GM21381 (cell line): Measurements from ENCODE around the gene PBXIP1.
"Not testable (repeated sequence)": the region's sequence is repeated elsewhere in the genome, so short reads cannot be mapped to it uniquely, and the experiment has no call there.

Experiments
- ATAC-seq: cut with Tn5 transposase; IDR thresholded peaks from one replicate; pipeline ENCODE4 v1.9.1; 2021; ENCODE audit warnings: mild to moderate bottlenecking, moderate library complexity; ENCODE audit not compliant: unreplicated experiment

PBXIP1 gene

GRCh38 chr1:154995301-154995983, 39.5 kb upstream of the PBXIP1 start:
- ATAC-seq, result not testable (repeated sequence)

- ATAC-seq, result no peak
Observed at GRCh38 chr1:154994591-154994990, 38.7 kb upstream of the PBXIP1 start.

- no peak for ATAC-seq
Observed at GRCh38 chr1:154994269-154994587, 38.3 kb upstream of the PBXIP1 start.

GRCh38 chr1:154993572-154994268, 37.8 kb upstream of the PBXIP1 start, which contains the start of gene LENEP:
Gene LENEP, plus strand, starts transcription at chr1:154993586. Its CDS starts 22 bp downstream, at chr1:154993608.
- ATAC-seq, result no peak

- ATAC-seq, result no peak
Observed at GRCh38 chr1:154992721-154993571, 37.0 kb upstream of the PBXIP1 start.

GRCh38 chr1:154990276-154990675, 34.4 kb upstream of the PBXIP1 start:
- ATAC-seq, result no peak

- ATAC-seq, result no peak
Observed at GRCh38 chr1:154989195-154989860, 33.4 kb upstream of the PBXIP1 start.

- no peak for ATAC-seq
Observed at GRCh38 chr1:154988058-154988954, 32.4 kb upstream of the PBXIP1 start.

GRCh38 chr1:154987326-154987725, 31.4 kb upstream of the PBXIP1 start:
- ATAC-seq, result no peak

- ATAC-seq, result not testable (repeated sequence)
Observed at GRCh38 chr1:154986736-154987135, 30.8 kb upstream of the PBXIP1 start.

- no peak for ATAC-seq
Observed at GRCh38 chr1:154983776-154984466, 28.0 kb upstream of the PBXIP1 start.

- ATAC-seq, result peak; percentile 99
Observed at GRCh38 chr1:154982897-154983648, 27.2 kb upstream of the PBXIP1 start, which contains the start of gene FLAD1. Gene FLAD1, plus strand, starts transcription at chr1:154983344. Its CDS starts 351 bp downstream, at chr1:154983695.

GRCh38 chr1:154982341-154982740, 26.4 kb upstream of the PBXIP1 start:
- ATAC-seq, result no peak

GRCh38 chr1:154978360-154978759, 22.5 kb upstream of the PBXIP1 start:
- ATAC-seq, result no peak

GRCh38 chr1:154977762-154978161, 21.9 kb upstream of the PBXIP1 start:
- ATAC-seq, result not testable (repeated sequence)

- no peak for ATAC-seq
Observed at GRCh38 chr1:154975409-154976059, 19.6 kb upstream of the PBXIP1 start.

GRCh38 chr1:154974808-154975408, 19.0 kb upstream of the PBXIP1 start:
- ATAC-seq, result peak; percentile 36
